ENCODE data around the gene TRIM66.
A peak's percentile ranks its signal among the peaks of the same experiment; 100 is the strongest.

TRIM66 gene

DNA sequence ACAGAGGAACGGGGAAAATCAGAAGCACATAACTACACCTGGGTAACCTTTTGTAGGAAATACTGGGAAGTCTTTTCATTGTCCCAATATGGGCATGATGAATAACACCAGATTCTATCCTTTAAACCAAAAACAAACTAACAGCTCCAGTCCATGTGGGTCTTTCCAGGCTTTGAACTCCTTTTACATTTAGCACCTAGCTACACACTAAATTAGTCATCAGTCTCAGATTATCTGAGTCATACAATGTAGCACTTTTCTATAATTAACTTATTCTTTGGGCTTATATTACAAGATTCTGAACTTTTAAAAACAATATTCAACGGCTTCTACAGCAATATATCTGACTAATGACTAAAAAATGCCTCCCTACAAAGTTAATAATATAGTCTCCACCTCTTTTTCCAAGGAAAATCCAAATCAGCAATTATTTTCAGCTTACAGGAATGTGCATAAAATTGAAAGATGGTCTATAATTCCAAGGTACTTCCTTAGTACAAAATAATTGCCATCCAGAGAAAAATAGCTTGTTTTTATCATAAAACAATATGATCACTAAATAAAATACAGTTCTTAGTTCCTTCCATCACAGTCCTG lies 114.8 kb downstream of the TRIM66 start:
- DNase-seq (ENCODE audit: low read depth in 2 of 2), result peak in 1 of 2 experiments; percentile 4

GRCh38 chr11:8566613-8567210 lies 115.8 kb downstream of the TRIM66 start:
- peak in 1 of 2 experiments; percentile 14 for DNase-seq (ENCODE audit: low read depth in 2 of 2)

- no peak for DNase-seq (ENCODE audit: low read depth in 2 of 2)
Measured at GRCh38 chr11:8564526-8564925, 117.9 kb downstream of the TRIM66 start.
